ENCODE data around the gene CDK19. TPM values are rescaled to one million over a fixed set of nuclear protein-coding genes. Genes with fewer than 3 reads are reported as not detected.

Gene CDK19
- total RNA-seq, 1 donor from 2014 or later = 8.3 TPM

GRCh38 chr6:110564703-110565421, 250.4 kb downstream of the CDK19 start:
- intact Hi-C loops (cut with DNase I) = no loop called here

DNA sequence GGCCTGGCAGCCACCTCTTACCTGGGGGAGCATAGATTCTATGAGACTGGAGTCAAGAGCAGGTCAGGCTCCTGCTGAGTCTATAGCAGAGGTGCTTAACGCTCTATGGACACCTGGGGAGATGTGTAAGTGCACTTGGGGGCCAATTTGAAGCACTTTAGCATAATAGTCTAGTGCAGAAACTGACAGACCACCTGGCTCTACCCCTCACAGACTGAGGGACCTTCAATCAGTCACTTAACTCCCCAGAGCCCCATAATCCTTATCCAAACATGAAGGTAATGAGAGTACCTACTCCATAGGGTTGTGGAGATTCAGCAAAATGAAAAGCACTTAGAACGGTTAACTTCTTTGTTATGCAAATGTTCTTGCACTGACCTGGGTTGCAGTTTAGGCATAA, 251.6 kb downstream of the CDK19 start:
- DNase-seq (ENCODE audit: low spot score) = no peak
- intact Hi-C loops (cut with DNase I) = no loop called here

More at GRCh38 chr6:110564703-110565421, 250.4 kb downstream of the CDK19 start:
- DNase-seq (ENCODE audit: low spot score) = no peak

DNA sequence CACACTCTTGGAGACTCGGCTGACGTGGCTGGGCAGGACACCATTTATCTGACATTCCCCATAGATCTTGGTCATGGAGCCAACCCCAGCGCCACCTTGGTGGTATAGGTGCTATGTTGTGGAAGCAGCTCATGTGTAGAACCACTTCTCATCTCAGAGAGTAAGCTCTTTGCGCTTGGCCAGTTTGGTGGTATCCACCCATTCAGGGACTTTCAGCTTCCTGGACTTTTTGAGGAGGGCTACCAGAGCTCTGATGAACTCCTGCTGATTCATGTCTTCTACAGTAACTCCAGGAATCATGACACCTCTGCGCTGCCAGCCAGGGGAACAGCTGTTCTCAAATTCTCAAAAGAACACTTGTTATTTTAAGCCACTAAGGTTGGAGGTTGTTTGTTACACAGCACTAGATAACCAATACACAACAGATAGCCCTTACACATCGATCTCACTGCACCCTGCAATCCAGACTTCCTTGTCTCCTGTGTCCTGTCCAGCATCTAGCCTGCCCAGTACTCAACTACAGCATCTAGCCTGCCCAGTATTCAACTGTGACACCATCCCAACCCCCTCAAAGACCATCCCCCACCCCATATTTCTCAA, 252.9 kb downstream of the CDK19 start:
- intact Hi-C loops (cut with DNase I) = no loop called here
- DNase-seq (ENCODE audit: low spot score) = no peak

- no peak for DNase-seq (ENCODE audit: low spot score)
- intact Hi-C loops (cut with DNase I) = no loop called here
These were observed 253.6 kb downstream of the CDK19 start for GRCh38 chr6:110561696-110562095.

DNA sequence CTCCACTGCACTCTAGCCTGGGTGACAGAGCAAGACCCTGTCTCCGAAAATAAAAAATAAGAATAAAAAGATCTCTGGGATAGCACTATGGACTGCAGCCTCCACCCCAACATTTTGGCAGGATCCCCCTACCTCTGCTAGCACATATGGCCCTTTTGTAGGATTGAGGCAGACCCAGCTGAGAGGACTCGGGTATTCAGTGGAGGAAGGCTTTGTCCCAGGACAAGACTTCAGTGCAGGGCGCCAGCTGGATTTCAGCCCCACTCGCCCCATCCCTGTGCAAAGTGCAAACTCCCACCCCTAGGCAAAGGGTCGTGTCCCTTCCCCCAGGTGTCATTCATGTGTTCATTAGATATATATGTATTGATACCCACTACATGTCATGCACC, 254.3 kb downstream of the CDK19 start:
- DNase-seq (ENCODE audit: low spot score) = no peak
- intact Hi-C loops (cut with DNase I) = no loop called here

GRCh38 chr6:110560239-110561007, 254.8 kb downstream of the CDK19 start:
- no peak for DNase-seq (ENCODE audit: low spot score)
- intact Hi-C loops (cut with DNase I) = no loop called here

Other genes with a start within 250 kb of the CDK19 start
- gene AMD1, start 59.3 kb upstream of the CDK19 start, total RNA-seq = 46.0 TPM
- 96.6 TPM for gene GTF3C6, start 143.2 kb upstream of the CDK19 start, total RNA-seq
- 19.9 TPM for gene RPF2, start 166.6 kb upstream of the CDK19 start, total RNA-seq